WTC11 (cell line): ENCODE data around the gene BTBD7. TPM values are rescaled to one million over a fixed set of nuclear protein-coding genes. Genes with fewer than 3 reads are reported as not detected.

Source experiments
- ATAC-seq: fragments of 200-7000 bp; cut with Tn5 transposase; 2 replicates; pipeline ENCODE4 v1.10.0; 2021; ENCODE audit warnings: mild to moderate bottlenecking, moderate library complexity
- CTCF ChIA-PET: fragments of 300-600 bp; sonication (Branson Sonifier 250); formaldehyde crosslinking; loops from one replicate; lab custom pipeline; 2021; ENCODE audit warnings: antibody characterized with exemption; lab: Charles Lee
- POLR2A ChIA-PET: fragments of 350-600 bp; sonication (Branson Sonifier 250); formaldehyde crosslinking; loops from one replicate; lab custom pipeline; 2021; ENCODE audit warnings: antibody characterized with exemption; lab: Charles Lee
- DNase-seq: peaks from one replicate; pipeline ENCODE4 v3.0.0; 2021; ENCODE audit warnings: low spot score
- H3K27ac Mint-ChIP-seq: 2 replicates; pipeline ENCODE4 v1.8.0; 2021; ENCODE audit warnings: mixed read lengths
- H3K27me3 Mint-ChIP-seq: 2 replicates; pipeline ENCODE4 v1.8.0; 2021; ENCODE audit warnings: low read depth, mild to moderate bottlenecking, moderate library complexity, mixed read lengths
- H3K36me3 Mint-ChIP-seq: 2 replicates; pipeline ENCODE4 v1.8.0; 2021; ENCODE audit warnings: mixed read lengths
- H3K4me1 Mint-ChIP-seq: 2 replicates; pipeline ENCODE4 v1.8.0; 2022; ENCODE audit warnings: mixed read lengths
- H3K4me3 Mint-ChIP-seq: 2 replicates; pipeline ENCODE4 v1.8.0; 2021; ENCODE audit warnings: mild to moderate bottlenecking, moderate library complexity, mixed read lengths
- H3K9me3 Mint-ChIP-seq: 2 replicates; pipeline ENCODE4 v1.8.0; 2021; ENCODE audit warnings: mixed read lengths
- CTCF ChIP-seq: fragments of 200-600 bp; IDR thresholded peaks from 2 replicates; pipeline ENCODE4 v1.8.0; 2022; ENCODE audit warnings: antibody characterized with exemption
- E2F4 ChIP-seq: sonication (generic); formaldehyde crosslinking; IDR thresholded peaks from 2 replicates; pipeline ENCODE4 v1.8.1; 2022; ENCODE audit warnings: low read depth, mild to moderate bottlenecking, moderate library complexity, missing genetic modification reagents, borderline replicate concordance
- E2F5 ChIP-seq: sonication (generic); formaldehyde crosslinking; IDR thresholded peaks from 2 replicates; pipeline ENCODE4 v1.8.1; 2022; ENCODE audit warnings: mild to moderate bottlenecking, moderate library complexity, missing genetic modification reagents
- EMX1 ChIP-seq: fragments of 250-450 bp; sonication (Bioruptor Pico); IDR thresholded peaks from 2 replicates; pipeline ENCODE4 v1.8.0; 2021; ENCODE audit warnings: mild to moderate bottlenecking
- FOXP4 ChIP-seq: sonication (generic); formaldehyde crosslinking; IDR thresholded peaks from 2 replicates; pipeline ENCODE4 v1.8.0; 2022; ENCODE audit warnings: mild to moderate bottlenecking, missing genetic modification reagents
- IRF2 ChIP-seq: sonication (generic); formaldehyde crosslinking; IDR thresholded peaks from 2 replicates; pipeline ENCODE4 v1.8.0; 2022; ENCODE audit warnings: low read depth, missing genetic modification reagents, borderline replicate concordance
- JUN ChIP-seq: sonication (generic); formaldehyde crosslinking; IDR thresholded peaks from 2 replicates; pipeline ENCODE4 v1.8.0; 2023; ENCODE audit warnings: mild to moderate bottlenecking, missing genetic modification reagents
- MLX ChIP-seq: sonication (generic); formaldehyde crosslinking; IDR thresholded peaks from 2 replicates; pipeline ENCODE4 v1.8.1; 2023; ENCODE audit warnings: mild to moderate bottlenecking, missing genetic modification reagents, moderate library complexity
- MYBL2 ChIP-seq: sonication (generic); formaldehyde crosslinking; IDR thresholded peaks from 2 replicates; pipeline ENCODE4 v1.8.1; 2023; ENCODE audit warnings: mild to moderate bottlenecking, moderate library complexity, missing genetic modification reagents
- NFE2L1 ChIP-seq: sonication (generic); formaldehyde crosslinking; IDR thresholded peaks from 2 replicates; pipeline ENCODE4 v1.8.1; 2023; ENCODE audit warnings: missing genetic modification reagents
- NFYB ChIP-seq: sonication (generic); formaldehyde crosslinking; conservative IDR thresholded peaks from 2 replicates; pipeline ENCODE4 v1.8.0; 2022; ENCODE audit warnings: low read depth, missing genetic modification reagents
- NR1H2 ChIP-seq: sonication (generic); formaldehyde crosslinking; IDR thresholded peaks from 2 replicates; pipeline ENCODE4 v1.9.0; 2021; ENCODE audit warnings: mild to moderate bottlenecking, moderate library complexity, missing genetic modification reagents
- NR3C1 ChIP-seq: sonication (generic); formaldehyde crosslinking; conservative IDR thresholded peaks from 2 replicates; pipeline ENCODE4 v1.8.1; 2023; ENCODE audit warnings: low read depth, mild to moderate bottlenecking, missing genetic modification reagents
- PRRX2 ChIP-seq: fragments of 250-450 bp; sonication (Bioruptor Pico); IDR thresholded peaks from 2 replicates; pipeline ENCODE4 v1.8.0; 2021; ENCODE audit warnings: mild to moderate bottlenecking
- RORB ChIP-seq: fragments of 250-450 bp; sonication (Bioruptor Pico); IDR thresholded peaks from 2 replicates; pipeline ENCODE4 v1.9.0; 2021; ENCODE audit warnings: mild to moderate bottlenecking
- ZNF121 ChIP-seq: sonication (generic); formaldehyde crosslinking; IDR thresholded peaks from 2 replicates; pipeline ENCODE4 v1.8.0; 2023; ENCODE audit warnings: missing genetic modification reagents
- ZNF423 ChIP-seq: fragments of 250-450 bp; sonication (Bioruptor Pico); IDR thresholded peaks from 2 replicates; pipeline ENCODE4 v2.1.2; 2022; ENCODE audit warnings: mild to moderate bottlenecking, moderate library complexity
- total RNA-seq: library from RNA; stranded (reverse); gene quantifications from 3 replicates; pipeline ENCODE4 v1.2.3, GENCODE V29; 2021
- TF ChIP-seq, protein P1 (sequence below): sonication (generic); formaldehyde crosslinking; IDR thresholded peaks from 2 replicates; pipeline ENCODE4 v1.8.0; 2022; ENCODE audit warnings: missing genetic modification reagents
- TF ChIP-seq, protein P2 (sequence below): sonication (generic); formaldehyde crosslinking; IDR thresholded peaks from 2 replicates; pipeline ENCODE4 v1.8.1; 2023; ENCODE audit warnings: mild to moderate bottlenecking, moderate library complexity, missing genetic modification reagents

Gene BTBD7
- total RNA-seq, 1 experiment from 2014 or later: 34.1 TPM

DNA sequence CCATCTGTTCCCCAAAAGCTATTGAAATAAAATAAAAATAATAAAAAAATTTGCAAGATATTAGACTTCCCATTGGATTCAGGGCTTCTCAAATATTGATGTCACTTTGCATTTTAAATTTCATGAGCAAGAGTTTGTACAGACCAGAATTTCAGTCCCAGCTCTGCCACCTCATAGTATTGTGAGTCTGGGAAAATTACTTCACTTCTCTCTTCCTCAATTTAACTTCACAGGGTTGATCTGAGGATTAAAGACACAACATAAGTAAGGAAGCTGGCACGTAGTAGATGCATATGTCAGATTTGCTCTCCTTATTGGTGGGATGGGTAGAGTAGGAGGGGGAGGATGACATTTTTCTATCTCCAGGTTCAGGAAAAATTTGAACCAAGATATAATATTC lies 47.0 kb upstream of the BTBD7 start (continued):
- TF ChIP-seq, protein P1, sequence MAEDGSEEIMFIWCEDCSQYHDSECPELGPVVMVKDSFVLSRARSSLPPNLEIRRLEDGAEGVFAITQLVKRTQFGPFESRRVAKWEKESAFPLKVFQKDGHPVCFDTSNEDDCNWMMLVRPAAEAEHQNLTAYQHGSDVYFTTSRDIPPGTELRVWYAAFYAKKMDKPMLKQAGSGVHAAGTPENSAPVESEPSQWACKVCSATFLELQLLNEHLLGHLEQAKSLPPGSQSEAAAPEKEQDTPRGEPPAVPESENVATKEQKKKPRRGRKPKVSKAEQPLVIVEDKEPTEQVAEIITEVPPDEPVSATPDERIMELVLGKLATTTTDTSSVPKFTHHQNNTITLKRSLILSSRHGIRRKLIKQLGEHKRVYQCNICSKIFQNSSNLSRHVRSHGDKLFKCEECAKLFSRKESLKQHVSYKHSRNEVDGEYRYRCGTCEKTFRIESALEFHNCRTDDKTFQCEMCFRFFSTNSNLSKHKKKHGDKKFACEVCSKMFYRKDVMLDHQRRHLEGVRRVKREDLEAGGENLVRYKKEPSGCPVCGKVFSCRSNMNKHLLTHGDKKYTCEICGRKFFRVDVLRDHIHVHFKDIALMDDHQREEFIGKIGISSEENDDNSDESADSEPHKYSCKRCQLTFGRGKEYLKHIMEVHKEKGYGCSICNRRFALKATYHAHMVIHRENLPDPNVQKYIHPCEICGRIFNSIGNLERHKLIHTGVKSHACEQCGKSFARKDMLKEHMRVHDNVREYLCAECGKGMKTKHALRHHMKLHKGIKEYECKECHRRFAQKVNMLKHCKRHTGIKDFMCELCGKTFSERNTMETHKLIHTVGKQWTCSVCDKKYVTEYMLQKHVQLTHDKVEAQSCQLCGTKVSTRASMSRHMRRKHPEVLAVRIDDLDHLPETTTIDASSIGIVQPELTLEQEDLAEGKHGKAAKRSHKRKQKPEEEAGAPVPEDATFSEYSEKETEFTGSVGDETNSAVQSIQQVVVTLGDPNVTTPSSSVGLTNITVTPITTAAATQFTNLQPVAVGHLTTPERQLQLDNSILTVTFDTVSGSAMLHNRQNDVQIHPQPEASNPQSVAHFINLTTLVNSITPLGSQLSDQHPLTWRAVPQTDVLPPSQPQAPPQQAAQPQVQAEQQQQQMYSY (CRISPR knock-in tag): no peak
- TF ChIP-seq NFYB (no peak), PRRX2 (no peak), E2F4 (CRISPR knock-in tag) (no peak), FOXP4 (CRISPR knock-in tag) (no peak), CTCF (no peak), MYBL2 (CRISPR knock-in tag) (no peak), EMX1 (no peak), NFE2L1 (CRISPR knock-in tag) (no peak)

DNA sequence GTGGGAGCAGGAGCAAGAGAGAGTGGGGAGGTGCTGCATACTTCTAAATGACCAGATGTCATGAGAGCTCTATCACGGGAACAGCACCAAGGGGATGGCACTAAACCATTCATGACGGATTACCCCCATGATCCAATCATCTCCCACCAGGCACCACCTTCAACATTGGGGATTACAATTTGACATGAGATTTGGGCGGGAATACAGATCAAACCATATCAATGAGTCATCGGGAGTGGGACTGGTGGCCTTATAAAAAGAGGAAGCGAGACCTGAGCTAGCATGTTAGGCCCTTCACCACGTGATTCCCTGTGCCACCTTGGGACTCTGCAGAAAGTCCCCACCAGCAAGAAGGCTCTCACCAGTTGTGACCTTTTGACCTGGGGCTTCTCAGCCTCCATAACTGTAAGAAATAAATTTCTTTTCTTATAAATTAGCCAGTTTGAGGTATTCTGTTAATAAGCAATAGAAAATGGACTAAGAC lies 42.9 kb upstream of the BTBD7 start:
- H3K27me3 Mint-ChIP-seq: no peaks in the 10 kb centered on the region; the same call in 1 of the 2 replicates
- ChIA-PET CTCF (no interaction called here), POLR2A (no interaction called here)
- peaks cover 11% of the 10 kb centered on the region; the same call in 1 of the 2 replicates for H3K9me3 Mint-ChIP-seq
- H3K4me1 Mint-ChIP-seq: no peaks in the 10 kb centered on the region
- H3K4me3 Mint-ChIP-seq: no peak overlapping the region
- no peaks in the 10 kb centered on the region for H3K36me3 Mint-ChIP-seq
- ATAC-seq (no peak), DNase-seq (no peak)
- no peak overlapping the region for H3K27ac Mint-ChIP-seq
- TF ChIP-seq ZNF423 (CRISPR knock-in tag) (no peak), NR3C1 (CRISPR knock-in tag) (no peak), JUN (CRISPR knock-in tag) (no peak), RORB (CRISPR knock-in tag) (no peak), MLX (CRISPR knock-in tag) (no peak), IRF2 (no peak), E2F5 (CRISPR knock-in tag) (no peak), ZNF121 (CRISPR knock-in tag) (no peak), NR1H2 (CRISPR knock-in tag) (no peak)
- TF ChIP-seq, protein P1 (CRISPR knock-in tag): no peak
- TF ChIP-seq, protein P2, sequence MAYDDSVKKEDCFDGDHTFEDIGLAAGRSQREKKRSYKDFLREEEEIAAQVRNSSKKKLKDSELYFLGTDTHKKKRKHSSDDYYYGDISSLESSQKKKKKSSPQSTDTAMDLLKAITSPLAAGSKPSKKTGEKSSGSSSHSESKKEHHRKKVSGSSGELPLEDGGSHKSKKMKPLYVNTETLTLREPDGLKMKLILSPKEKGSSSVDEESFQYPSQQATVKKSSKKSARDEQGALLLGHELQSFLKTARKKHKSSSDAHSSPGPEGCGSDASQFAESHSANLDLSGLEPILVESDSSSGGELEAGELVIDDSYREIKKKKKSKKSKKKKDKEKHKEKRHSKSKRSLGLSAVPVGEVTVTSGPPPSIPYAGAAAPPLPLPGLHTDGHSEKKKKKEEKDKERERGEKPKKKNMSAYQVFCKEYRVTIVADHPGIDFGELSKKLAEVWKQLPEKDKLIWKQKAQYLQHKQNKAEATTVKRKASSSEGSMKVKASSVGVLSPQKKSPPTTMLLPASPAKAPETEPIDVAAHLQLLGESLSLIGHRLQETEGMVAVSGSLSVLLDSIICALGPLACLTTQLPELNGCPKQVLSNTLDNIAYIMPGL: no peak
